GM10266 (cell line): ENCODE results near the gene RHOC.

Experiments used
- DNase-seq: peaks from one replicate; pipeline ENCODE4 v3.0.0; 2012; ENCODE audit errors: extremely low spot score
- CTCF ChIP-seq: IDR thresholded peaks from 2 replicates; pipeline ENCODE4 v1.5.1; 2012; ENCODE audit warnings: mild to moderate bottlenecking, low read depth; ENCODE audit not compliant: control insufficient read depth, insufficient read depth; ENCODE audit errors: missing control alignments

The RHOC gene

DNA sequence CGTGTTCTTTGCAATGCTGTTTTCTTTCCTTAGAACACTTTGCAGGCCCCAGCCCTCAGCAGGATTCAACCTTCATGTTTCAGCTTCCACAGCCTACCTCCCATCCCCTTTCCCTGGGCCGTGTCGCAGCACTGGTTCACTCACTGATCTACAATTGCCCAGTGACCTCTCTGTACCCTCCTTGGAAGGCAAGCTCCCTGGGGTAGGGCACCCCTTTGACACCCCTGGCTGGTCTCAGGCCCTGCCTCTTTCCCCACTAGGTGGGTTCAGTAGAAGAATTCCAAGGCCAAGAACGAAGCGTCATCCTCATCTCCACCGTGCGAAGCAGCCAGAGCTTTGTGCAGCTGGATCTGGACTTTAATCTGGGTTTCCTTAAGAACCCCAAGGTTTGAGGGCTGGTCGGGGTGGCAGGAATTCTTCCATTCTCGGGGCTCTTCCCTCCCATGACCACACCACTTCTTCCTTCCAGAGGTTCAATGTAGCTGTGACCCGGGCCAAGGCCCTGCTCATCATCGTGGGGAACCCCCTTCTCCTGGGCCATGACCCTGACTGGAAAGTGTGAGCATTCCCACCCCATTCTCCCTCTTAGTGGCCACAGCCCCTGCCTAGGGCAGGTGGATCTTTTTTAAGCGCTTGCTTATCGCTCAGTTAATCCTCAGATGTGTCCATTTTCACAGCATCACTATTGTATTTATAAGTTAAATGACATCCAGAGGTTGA lies 7.3 kb downstream of the RHOC start:
- no peak for DNase-seq
- no peak for TF ChIP-seq CTCF

DNA sequence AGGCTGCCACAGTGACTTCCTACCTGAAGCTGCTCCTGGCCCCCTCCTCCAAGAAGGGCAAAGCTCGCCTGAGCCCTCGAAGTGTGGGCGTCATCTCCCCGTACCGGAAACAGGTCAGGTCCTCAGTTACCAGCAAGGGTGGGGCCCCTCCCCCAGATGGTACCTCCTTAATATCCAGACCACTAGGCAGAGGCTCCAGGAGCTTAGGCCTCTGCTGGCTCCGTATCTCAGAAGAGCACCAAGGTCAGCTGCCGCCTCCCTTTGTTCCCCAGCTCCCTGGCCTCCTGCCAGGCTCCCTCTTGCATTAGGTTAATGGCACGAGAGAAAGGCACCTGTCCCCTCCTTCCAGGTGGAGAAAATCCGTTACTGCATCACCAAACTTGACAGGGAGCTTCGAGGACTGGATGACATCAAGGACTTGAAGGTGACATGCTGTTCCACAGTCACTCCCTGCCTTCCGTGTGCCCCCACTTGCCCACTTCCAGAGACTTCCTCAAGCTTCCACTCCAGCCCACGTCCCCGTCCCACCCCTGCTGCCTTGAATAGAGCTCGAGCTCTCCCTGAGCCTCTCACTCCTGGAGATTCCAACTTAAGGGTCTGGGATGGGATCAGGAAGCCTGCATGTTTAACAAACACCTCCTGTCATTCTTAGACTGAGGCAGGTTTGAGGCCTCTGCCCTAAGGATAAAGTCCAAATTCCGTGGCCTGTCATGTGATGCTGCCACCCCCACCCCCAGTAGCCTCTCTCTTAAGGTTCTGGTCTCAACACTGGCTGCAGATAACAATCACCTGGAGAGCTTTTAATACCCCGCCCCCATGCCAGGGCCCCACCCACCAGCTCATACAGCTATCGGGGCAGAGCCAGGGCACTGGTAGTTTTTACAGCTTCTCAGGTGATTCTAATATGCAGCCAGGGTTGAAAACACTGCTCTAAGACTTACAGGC lies 8.3 kb downstream of the RHOC start:
- no peak for DNase-seq
- no peak for TF ChIP-seq CTCF

DNA sequence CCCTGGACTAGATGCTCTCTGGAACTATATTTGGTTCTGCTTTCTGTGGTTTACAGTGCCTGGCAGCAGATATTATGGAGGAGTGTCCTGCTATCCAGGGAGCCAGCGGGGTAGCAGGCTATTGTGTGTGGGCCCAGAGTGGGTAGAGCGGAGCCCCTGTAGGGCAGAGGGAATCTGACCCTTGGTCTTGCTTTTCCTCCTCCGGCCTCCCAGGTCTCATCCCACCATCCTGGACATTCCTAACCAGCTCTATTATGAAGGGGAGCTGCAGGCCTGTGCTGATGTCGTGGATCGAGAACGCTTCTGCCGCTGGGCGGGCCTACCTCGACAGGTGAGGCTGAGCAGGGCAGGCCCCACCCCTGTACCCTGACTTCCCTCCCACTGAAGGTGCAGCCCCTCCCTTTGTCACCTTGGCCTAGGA lies 9.1 kb downstream of the RHOC start:
- TF ChIP-seq CTCF: no peak
- no peak for DNase-seq

- TF ChIP-seq CTCF: no peak
- DNase-seq: no peak
These were observed 10.2 kb downstream of the RHOC start for GRCh38 chr1:112696578-112697314.

- DNase-seq: no peak
- no peak for TF ChIP-seq CTCF
These were observed 11.7 kb downstream of the RHOC start for GRCh38 chr1:112695276-112695675.

- no peak for DNase-seq
- no peak for TF ChIP-seq CTCF
These were observed 12.5 kb downstream of the RHOC start for GRCh38 chr1:112694363-112694929.
